HepG2 (cell line): Measurements from ENCODE around the gene PTK7. TPM values are rescaled to one million over a fixed set of nuclear protein-coding genes. Genes with fewer than 3 reads are reported as not detected.
A peak's percentile ranks its signal among the peaks of the same experiment; 100 is the strongest.

Source experiments
- ATAC-seq: fragments of 200-7000 bp; cut with Tn5 transposase; 3 replicates; pipeline ENCODE4 v1.9.1; 2020; ENCODE audit warnings: mild to moderate bottlenecking, moderate library complexity
- BruUV-seq: library from RNA; stranded (reverse); fragments of 400-500 nt; replicated peaks from 2 replicates; lab custom pipeline; 2021; lab: Mats Ljungman, UMichigan
- CTCF ChIA-PET: fragments of 300-600 bp; formaldehyde crosslinking; extraction: SDS; loops from one replicate; lab custom pipeline; 2021; ENCODE audit warnings: low total read pairs, inconsistent platforms, low intra/inter-chr PET ratio; lab: Yijun Ruan, JAX
- POLR2A ChIA-PET: fragments of 350-600 bp; sonication (Branson Sonifier 250); formaldehyde crosslinking; loops from one replicate; lab custom pipeline; 2020; ENCODE audit warnings: antibody characterized with exemption, inconsistent platforms; lab: Yijun Ruan, JAX
- DNase-seq: peaks from one replicate; pipeline ENCODE4 v3.0.0-alpha.2; 2015; ENCODE audit warnings: low spot score
- FAIRE-seq: peaks from 3 replicates; lab custom pipeline; 2011; peaks lifted over from hg19 to GRCh38; lab: Jason Lieb, UNC
- H2AFZ ChIP-seq: one replicate; pipeline ENCODE4 v1.6.1; 2011; ENCODE audit warnings: low read length, inconsistent platforms
- H3K27ac ChIP-seq: fragments of 300-600 bp; 3 replicates; pipeline ENCODE4 v1.8.0; 2011; ENCODE audit warnings: mixed run types, mild to moderate bottlenecking, mixed read lengths, low read length, inconsistent platforms; ENCODE audit not compliant: insufficient read depth; ENCODE audit errors: extremely low read length
- H3K27me3 ChIP-seq, 2 experiments: fragments of 200-600 bp in 1 of 2; 2 replicates in 1 of 2; 3 replicates in 1 of 2; pipeline versions ENCODE4 v1.6.0 to v1.8.0; 2011; ENCODE audit warnings: low read length in 2 of 2, mild to moderate bottlenecking in 2 of 2, moderate library complexity in 2 of 2, inconsistent platforms in 1 of 2; ENCODE audit not compliant: insufficient read depth in 2 of 2, control insufficient read depth in 1 of 2
- H3K36me3 ChIP-seq, 2 experiments: fragments of 200-600 bp in 1 of 2; replicated peaks in 1 of 2; 2 replicates in 1 of 2; 3 replicates in 1 of 2; pipeline versions ENCODE4 v1.5.1 to v1.8.0; 2011; ENCODE audit warnings: low read length in 2 of 2, inconsistent platforms in 1 of 2; ENCODE audit not compliant: insufficient read depth in 2 of 2, control insufficient read depth in 1 of 2
- H3K4me1 ChIP-seq: 2 replicates; pipeline ENCODE4 v1.5.1; 2012; ENCODE audit warnings: low read length, inconsistent platforms; ENCODE audit not compliant: insufficient read depth
- H3K4me2 ChIP-seq: 2 replicates; pipeline ENCODE4 v1.6.0; 2011; ENCODE audit warnings: low read depth, low read length, inconsistent platforms
- H3K4me3 ChIP-seq, 3 experiments: fragments of 200-600 bp in 1 of 3; sonication (generic), shearing (Covaris generic) in 1 of 3; replicated peaks in 1 of 3; 2 replicates each; pipeline ENCODE4 v1.5.1; 2011 to 2016; ENCODE audit warnings: low read length in 3 of 3, inconsistent platforms in 2 of 3, low read depth in 2 of 3, mild to moderate bottlenecking in 2 of 3, control low read depth in 1 of 3, mixed read lengths in 1 of 3; ENCODE audit not compliant: insufficient read depth in 1 of 3
- H3K79me2 ChIP-seq: one replicate; pipeline ENCODE4 v1.6.1; 2011; ENCODE audit warnings: low read length, inconsistent platforms; ENCODE audit not compliant: insufficient read depth
- H3K9ac ChIP-seq: 2 replicates; pipeline ENCODE4 v1.6.0; 2011; ENCODE audit warnings: mild to moderate bottlenecking, low read depth, low read length, inconsistent platforms; ENCODE audit not compliant: insufficient read depth
- H3K9me3 ChIP-seq: 2 replicates; pipeline ENCODE4 v1.5.1; 2012; ENCODE audit warnings: mild to moderate bottlenecking, low read length
- H4K20me1 ChIP-seq: 2 replicates; pipeline ENCODE4 v1.6.0; 2011; ENCODE audit warnings: inconsistent platforms, mild to moderate bottlenecking, low read length, moderate library complexity; ENCODE audit not compliant: insufficient read depth
- ATF7-NPFF ChIP-seq: sonication (generic); formaldehyde crosslinking; IDR thresholded peaks from 2 replicates; pipeline ENCODE4 v1.8.1; 2023; ENCODE audit warnings: mild to moderate bottlenecking, low read depth, missing genetic modification reagents, moderate library complexity
- PATZ1 ChIP-seq: sonication (generic); formaldehyde crosslinking; IDR thresholded peaks from 2 replicates; pipeline ENCODE4 v1.4.0; 2020; ENCODE audit warnings: missing genetic modification reagents
- SALL2 ChIP-seq: sonication (generic); formaldehyde crosslinking; IDR thresholded peaks from 2 replicates; pipeline ENCODE4 v1.8.1; 2023; ENCODE audit warnings: mild to moderate bottlenecking, missing genetic modification reagents, inconsistent platforms
- STAT5B ChIP-seq: sonication (generic); formaldehyde crosslinking; IDR thresholded peaks from 2 replicates; pipeline ENCODE4 v1.4.0; 2020; ENCODE audit warnings: missing genetic modification reagents
- ZNF629 ChIP-seq: sonication (generic); formaldehyde crosslinking; conservative IDR thresholded peaks from 2 replicates; pipeline ENCODE4 v1.5.0; 2020; ENCODE audit warnings: missing genetic modification reagents
- ZNF879 ChIP-seq: sonication (generic); formaldehyde crosslinking; IDR thresholded peaks from 2 replicates; pipeline ENCODE4 v1.8.1; 2023; ENCODE audit warnings: missing genetic modification reagents
- WGBS: methylation state at CpG from one replicate; pipeline ENCODE4 v1.1.6; 2017; ENCODE audit warnings: low lambda C conversion rate; 5-methylcytosine and 5-hydroxymethylcytosine counted together
- in situ Hi-C: cut with HindIII; loops from 2 replicates; pipeline ENCODE4 v1.10.0; 2017; ENCODE audit warnings: low pct_unique_long_range_greater_than_20kb; ENCODE audit not compliant: extremely low pct_ligation_motif_present
- intact Hi-C: fragments of 100-400 bp; cut with micrococcal nuclease; formaldehyde crosslinking; loops from one replicate; pipeline ENCODE4 v1.10.0; 2022; ENCODE audit not compliant: unreplicated experiment
- polyA plus RNA-seq, 8 experiments: library from polyadenylated mRNA; depleted of rRNA in 3 of 8; stranded (reverse) in 7 of 8; unstranded in 1 of 8; fragments of >200 nt; fragmentation: Illumina TruSeq in 4 of 8; extraction: Trizol in 4 of 8; gene quantifications; 2 replicates each; pipeline versions ENCODE4 v1.2.1 to v1.2.3, GENCODE V29; 2011 to 2016; ENCODE audit warnings: low read depth in 4 of 8, missing spikeins in 1 of 8, mixed read lengths in 1 of 8; ENCODE audit not compliant: insufficient read depth in 1 of 8
- total RNA-seq, 5 experiments: library from RNA; depleted of rRNA; stranded (reverse); fragments of >200 nt; fragmentation: Illumina TruSeq; extraction: Trizol; gene quantifications; 2 replicates each; pipeline ENCODE4 v1.2.3, GENCODE V29; 2016; ENCODE audit warnings: low read depth in 1 of 5
- TF ChIP-seq, protein P1 (sequence below): sonication (generic); formaldehyde crosslinking; IDR thresholded peaks from 2 replicates; pipeline ENCODE4 v1.9.0; 2022; ENCODE audit warnings: missing genetic modification reagents, mild to moderate bottlenecking, borderline replicate concordance

PTK7 gene
- total and polyA plus RNA-seq, 2 of the 13 experiments (the other 11 are each of a cell fraction or from before 2014, with no cell fraction given) = 98.5 to 99.8 TPM

DNA sequence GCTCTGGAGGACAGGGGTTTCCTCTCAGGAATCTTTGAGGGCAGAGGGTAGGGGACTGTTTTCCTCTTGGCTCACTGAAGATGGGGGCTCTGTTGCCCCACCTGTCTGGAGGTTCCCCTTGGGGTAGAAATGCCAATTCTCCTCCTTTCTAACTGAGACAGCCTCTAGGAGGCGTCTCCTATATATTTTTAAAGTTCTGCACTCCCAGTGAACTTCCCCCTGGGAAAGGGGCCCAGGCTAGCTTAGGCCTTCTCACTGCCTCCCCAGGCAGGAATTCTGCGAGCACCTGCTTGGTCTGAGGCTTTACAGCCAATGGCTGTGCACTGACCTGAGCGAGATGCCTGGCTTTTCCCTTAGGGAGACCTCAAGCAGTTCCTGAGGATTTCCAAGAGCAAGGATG lies 70.1 kb downstream of the PTK7 start:
- H3K4me3 ChIP-seq = no peak overlapping the region
- no peak overlapping the region for H2AFZ ChIP-seq
- no peak for TF ChIP-seq STAT5B (CRISPR knock-in tag)
- peak; percentile 13; the same call in 1 of the 2 replicates for TF ChIP-seq PATZ1 (CRISPR knock-in tag)
- H3K27ac ChIP-seq = no peak overlapping the region
- ATAC-seq (no peak), DNase-seq (no peak), FAIRE-seq (no peak)
- CTCF ChIA-PET = no interaction called here
- H4K20me1 ChIP-seq = no peaks in the 10 kb centered on the region
- peaks cover 42% of the 10 kb centered on the region for H3K4me1 ChIP-seq
- in situ Hi-C loops (no loop called here), intact Hi-C loops (no loop called here)
- POLR2A ChIA-PET = no interaction called here
- 85% methylated on average over 3 of the region's 3 CpGs for WGBS
- peaks cover 10 to 13% of the 10 kb centered on the region in 2 experiments; a peak in 3 of 5 replicates for H3K36me3 ChIP-seq
- H3K9me3 ChIP-seq = no peaks in the 10 kb centered on the region
- no peak overlapping the region for H3K9ac ChIP-seq
- H3K4me2 ChIP-seq = no peak overlapping the region
- BruUV-seq = no TSS peak
- no peaks in the 10 kb centered on the region for H3K27me3 ChIP-seq
- no peaks in the 10 kb centered on the region for H3K79me2 ChIP-seq

- no peak overlapping the region for H3K4me3 ChIP-seq
- WGBS = 97% methylated on average over 6 of the region's 8 CpGs
- H3K4me1 ChIP-seq = peaks cover 43% of the 10 kb centered on the region
- intact Hi-C loops (no loop called here), in situ Hi-C loops (no loop called here)
- H3K9me3 ChIP-seq = no peaks in the 10 kb centered on the region
- ATAC-seq (no peak), DNase-seq (no peak), FAIRE-seq (no peak)
- ChIA-PET POLR2A (interaction anchor here (1.5 kb wide), 1 partner anchor 87 kb away, joined by 5 read pairs; no protein-coding TSS in a partner anchor), CTCF (no interaction called here)
- H3K36me3 ChIP-seq = peaks cover 10 to 13% of the 10 kb centered on the region in 2 experiments; a peak in 3 of 5 replicates
- no peak overlapping the region for H3K27ac ChIP-seq
- no peak overlapping the region for H3K4me2 ChIP-seq
- no peaks in the 10 kb centered on the region for H4K20me1 ChIP-seq
- no peak overlapping the region for H3K9ac ChIP-seq
- TF ChIP-seq ATF7-NPFF (no peak), ZNF629 (CRISPR knock-in tag) (peak; percentile 73), SALL2 (CRISPR knock-in tag) (no peak), ZNF879 (CRISPR knock-in tag) (no peak)
- TF ChIP-seq, protein P1, sequence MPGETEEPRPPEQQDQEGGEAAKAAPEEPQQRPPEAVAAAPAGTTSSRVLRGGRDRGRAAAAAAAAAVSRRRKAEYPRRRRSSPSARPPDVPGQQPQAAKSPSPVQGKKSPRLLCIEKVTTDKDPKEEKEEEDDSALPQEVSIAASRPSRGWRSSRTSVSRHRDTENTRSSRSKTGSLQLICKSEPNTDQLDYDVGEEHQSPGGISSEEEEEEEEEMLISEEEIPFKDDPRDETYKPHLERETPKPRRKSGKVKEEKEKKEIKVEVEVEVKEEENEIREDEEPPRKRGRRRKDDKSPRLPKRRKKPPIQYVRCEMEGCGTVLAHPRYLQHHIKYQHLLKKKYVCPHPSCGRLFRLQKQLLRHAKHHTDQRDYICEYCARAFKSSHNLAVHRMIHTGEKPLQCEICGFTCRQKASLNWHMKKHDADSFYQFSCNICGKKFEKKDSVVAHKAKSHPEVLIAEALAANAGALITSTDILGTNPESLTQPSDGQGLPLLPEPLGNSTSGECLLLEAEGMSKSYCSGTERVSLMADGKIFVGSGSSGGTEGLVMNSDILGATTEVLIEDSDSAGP (CRISPR knock-in tag) = peak; percentile 17; the same call in 1 of the 2 replicates
- TF ChIP-seq, all 625 proteins: peak for 2
- BruUV-seq = no TSS peak
- no peaks in the 10 kb centered on the region for H3K27me3 ChIP-seq
- no peaks in the 10 kb centered on the region for H3K79me2 ChIP-seq
- H2AFZ ChIP-seq = no peak overlapping the region
Measured at GRCh38 chr6:43146709-43147688, 70.9 kb downstream of the PTK7 start.
